HL-60 (cell line): ENCODE data around the gene MAST2.

ENCODE experiments used
- DNase-seq, 2 experiments: peaks; one replicate each; pipeline ENCODE4 v3.0.0-alpha.2; 2010 to 2020; ENCODE audit warnings: low read depth in 1 of 2, low spot score in 1 of 2
- H3K27ac ChIP-seq: fragments of 250-450 bp; sonication (Bioruptor Pico); replicated peaks from 2 replicates; pipeline ENCODE4 v1.5.1; 2020; ENCODE audit warnings: mild to moderate bottlenecking, moderate library complexity
- H3K27me3 ChIP-seq: fragments of 250-450 bp; sonication (Bioruptor Pico); 2 replicates; pipeline ENCODE4 v1.5.1; 2021; ENCODE audit warnings: mild to moderate bottlenecking, moderate library complexity; ENCODE audit not compliant: insufficient read depth, poor library complexity, severe bottlenecking
- H3K4me3 ChIP-seq: replicated peaks from 2 replicates; pipeline ENCODE4 v1.5.1; 2011; ENCODE audit warnings: mild to moderate bottlenecking, control low read depth, low read length; ENCODE audit not compliant: insufficient read depth
- GABPA ChIP-seq: IDR thresholded peaks from 2 replicates; pipeline ENCODE4 v1.6.1; 2012; ENCODE audit warnings: low read depth
- POLR2AphosphoS5 ChIP-seq: IDR thresholded peaks from 2 replicates; pipeline ENCODE4 v1.6.1; 2012; ENCODE audit warnings: low read depth
- SPI1 ChIP-seq: IDR thresholded peaks from 2 replicates; pipeline ENCODE4 v1.6.1; 2012; ENCODE audit warnings: low read depth, mild to moderate bottlenecking, borderline replicate concordance
- TF ChIP-seq, protein P1 (sequence below): IDR thresholded peaks from one replicate; pipeline ENCODE4 v1.5.1; 2011; ENCODE audit warnings: low read length, control low read depth, inconsistent platforms; ENCODE audit not compliant: insufficient read depth
- TF ChIP-seq, protein P2 (sequence below): IDR thresholded peaks from 2 replicates; pipeline ENCODE4 v1.6.1; 2012; ENCODE audit warnings: low read depth; ENCODE audit not compliant: insufficient replicate concordance

MAST2 gene

DNA sequence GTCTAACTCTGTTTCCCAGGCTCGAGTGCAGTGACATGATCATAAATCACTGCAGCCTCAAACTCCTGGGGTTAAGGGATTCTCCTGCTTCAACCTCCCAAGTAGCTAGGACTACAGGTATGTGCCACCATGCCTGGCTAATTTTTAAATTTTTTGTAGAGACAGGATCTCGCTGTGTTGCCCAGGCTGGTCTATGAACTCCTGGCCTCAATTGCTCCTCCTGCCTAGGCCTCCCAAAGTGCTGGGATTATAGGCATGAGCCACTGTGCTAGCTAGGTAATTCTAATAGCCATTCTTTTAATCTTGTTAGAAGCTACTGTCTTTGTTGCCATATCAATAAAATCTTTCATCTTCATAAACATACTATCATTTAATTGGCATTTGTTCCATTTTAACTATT is 13.8 kb upstream of the MAST2 start:
- Histone ChIP-seq H3K27ac (no peak overlapping the region), H3K4me3 (no peak overlapping the region), H3K27me3 (no peaks in the 10 kb centered on the region)
- TF ChIP-seq, protein P1, sequence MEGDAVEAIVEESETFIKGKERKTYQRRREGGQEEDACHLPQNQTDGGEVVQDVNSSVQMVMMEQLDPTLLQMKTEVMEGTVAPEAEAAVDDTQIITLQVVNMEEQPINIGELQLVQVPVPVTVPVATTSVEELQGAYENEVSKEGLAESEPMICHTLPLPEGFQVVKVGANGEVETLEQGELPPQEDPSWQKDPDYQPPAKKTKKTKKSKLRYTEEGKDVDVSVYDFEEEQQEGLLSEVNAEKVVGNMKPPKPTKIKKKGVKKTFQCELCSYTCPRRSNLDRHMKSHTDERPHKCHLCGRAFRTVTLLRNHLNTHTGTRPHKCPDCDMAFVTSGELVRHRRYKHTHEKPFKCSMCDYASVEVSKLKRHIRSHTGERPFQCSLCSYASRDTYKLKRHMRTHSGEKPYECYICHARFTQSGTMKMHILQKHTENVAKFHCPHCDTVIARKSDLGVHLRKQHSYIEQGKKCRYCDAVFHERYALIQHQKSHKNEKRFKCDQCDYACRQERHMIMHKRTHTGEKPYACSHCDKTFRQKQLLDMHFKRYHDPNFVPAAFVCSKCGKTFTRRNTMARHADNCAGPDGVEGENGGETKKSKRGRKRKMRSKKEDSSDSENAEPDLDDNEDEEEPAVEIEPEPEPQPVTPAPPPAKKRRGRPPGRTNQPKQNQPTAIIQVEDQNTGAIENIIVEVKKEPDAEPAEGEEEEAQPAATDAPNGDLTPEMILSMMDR, result no peak
- TF ChIP-seq GABPA, result no peak
- TF ChIP-seq SPI1, result no peak
- TF ChIP-seq, protein P2, sequence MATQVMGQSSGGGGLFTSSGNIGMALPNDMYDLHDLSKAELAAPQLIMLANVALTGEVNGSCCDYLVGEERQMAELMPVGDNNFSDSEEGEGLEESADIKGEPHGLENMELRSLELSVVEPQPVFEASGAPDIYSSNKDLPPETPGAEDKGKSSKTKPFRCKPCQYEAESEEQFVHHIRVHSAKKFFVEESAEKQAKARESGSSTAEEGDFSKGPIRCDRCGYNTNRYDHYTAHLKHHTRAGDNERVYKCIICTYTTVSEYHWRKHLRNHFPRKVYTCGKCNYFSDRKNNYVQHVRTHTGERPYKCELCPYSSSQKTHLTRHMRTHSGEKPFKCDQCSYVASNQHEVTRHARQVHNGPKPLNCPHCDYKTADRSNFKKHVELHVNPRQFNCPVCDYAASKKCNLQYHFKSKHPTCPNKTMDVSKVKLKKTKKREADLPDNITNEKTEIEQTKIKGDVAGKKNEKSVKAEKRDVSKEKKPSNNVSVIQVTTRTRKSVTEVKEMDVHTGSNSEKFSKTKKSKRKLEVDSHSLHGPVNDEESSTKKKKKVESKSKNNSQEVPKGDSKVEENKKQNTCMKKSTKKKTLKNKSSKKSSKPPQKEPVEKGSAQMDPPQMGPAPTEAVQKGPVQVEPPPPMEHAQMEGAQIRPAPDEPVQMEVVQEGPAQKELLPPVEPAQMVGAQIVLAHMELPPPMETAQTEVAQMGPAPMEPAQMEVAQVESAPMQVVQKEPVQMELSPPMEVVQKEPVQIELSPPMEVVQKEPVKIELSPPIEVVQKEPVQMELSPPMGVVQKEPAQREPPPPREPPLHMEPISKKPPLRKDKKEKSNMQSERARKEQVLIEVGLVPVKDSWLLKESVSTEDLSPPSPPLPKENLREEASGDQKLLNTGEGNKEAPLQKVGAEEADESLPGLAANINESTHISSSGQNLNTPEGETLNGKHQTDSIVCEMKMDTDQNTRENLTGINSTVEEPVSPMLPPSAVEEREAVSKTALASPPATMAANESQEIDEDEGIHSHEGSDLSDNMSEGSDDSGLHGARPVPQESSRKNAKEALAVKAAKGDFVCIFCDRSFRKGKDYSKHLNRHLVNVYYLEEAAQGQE, result no peak
- no peak for TF ChIP-seq POLR2AphosphoS5
- no peak for DNase-seq

DNA sequence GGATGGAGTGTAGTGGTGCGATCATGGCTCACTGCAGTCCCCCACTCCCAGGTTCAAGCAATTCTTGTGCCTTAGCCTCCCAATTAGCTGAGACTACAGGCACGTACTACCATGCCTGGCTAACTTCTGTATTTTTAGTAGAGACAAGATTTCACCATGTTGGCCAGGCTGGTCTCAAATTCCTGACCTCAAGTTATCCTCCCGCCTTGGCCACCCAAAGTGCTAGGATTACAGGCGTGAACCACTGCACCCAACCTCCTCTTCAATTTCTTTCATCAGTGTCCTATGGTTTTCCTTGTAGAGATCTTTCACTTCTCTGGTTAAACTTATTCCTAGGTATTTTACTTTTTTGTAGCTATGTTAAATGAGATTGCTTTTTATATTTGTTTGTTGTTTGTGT is 10.7 kb upstream of the MAST2 start:
- H3K4me3 ChIP-seq, result no peak overlapping the region
- DNase-seq, result peak in 1 of 2 experiments; percentile 15
- H3K27me3 ChIP-seq, result no peaks in the 10 kb centered on the region
- TF ChIP-seq SPI1 (no peak), POLR2AphosphoS5 (no peak), GABPA (no peak)
- TF ChIP-seq, protein P2, result no peak
- TF ChIP-seq, protein P1, result no peak
- H3K27ac ChIP-seq, result no peak overlapping the region

DNA sequence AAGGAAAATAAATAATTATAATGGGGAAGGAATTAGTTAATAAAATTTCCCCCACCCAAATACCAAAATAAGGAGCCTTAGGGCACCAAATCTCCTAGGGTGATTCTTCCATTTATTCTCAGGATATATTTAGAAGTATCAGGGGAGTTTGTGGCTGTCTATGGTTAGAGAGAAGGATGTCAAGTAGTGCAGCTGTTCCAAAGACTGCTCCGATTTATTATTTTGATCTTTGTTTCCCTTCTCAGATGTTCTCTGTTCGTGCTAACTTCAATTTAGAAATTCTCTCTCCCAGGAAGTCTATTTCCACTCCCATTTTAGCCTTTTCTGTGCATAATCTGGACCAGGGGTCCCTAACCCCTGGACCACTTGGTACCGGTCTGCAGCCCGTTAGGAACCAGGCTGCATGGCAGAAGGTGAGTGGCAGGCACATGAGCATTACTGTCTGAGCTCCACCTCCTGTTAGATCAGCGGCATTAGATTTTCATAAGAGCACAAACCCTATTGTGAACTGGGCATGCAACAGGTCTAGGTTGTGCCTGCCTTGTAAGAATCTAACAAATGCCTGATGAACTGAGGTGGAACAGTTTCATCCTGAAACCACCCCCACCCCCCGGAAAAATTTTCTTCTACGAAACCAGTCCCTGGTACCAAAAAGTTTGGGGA is 9.3 kb upstream of the MAST2 start:
- H3K27me3 ChIP-seq, result no peaks in the 10 kb centered on the region
- no peak overlapping the region for H3K4me3 ChIP-seq
- H3K27ac ChIP-seq, result no peak overlapping the region
- no peak for DNase-seq
- TF ChIP-seq, protein P1, result no peak
- no peak for TF ChIP-seq GABPA
- no peak for TF ChIP-seq SPI1
- TF ChIP-seq POLR2AphosphoS5, result no peak
- TF ChIP-seq, protein P2, result no peak
